ENCODE results near the gene HDAC4. TPM values are rescaled to one million over a fixed set of nuclear protein-coding genes. Genes with fewer than 3 reads are reported as not detected.

Gene HDAC4
- total and polyA plus RNA-seq, 2 experiments from 2014 or later = 8.1 to 41.8 TPM

DNA sequence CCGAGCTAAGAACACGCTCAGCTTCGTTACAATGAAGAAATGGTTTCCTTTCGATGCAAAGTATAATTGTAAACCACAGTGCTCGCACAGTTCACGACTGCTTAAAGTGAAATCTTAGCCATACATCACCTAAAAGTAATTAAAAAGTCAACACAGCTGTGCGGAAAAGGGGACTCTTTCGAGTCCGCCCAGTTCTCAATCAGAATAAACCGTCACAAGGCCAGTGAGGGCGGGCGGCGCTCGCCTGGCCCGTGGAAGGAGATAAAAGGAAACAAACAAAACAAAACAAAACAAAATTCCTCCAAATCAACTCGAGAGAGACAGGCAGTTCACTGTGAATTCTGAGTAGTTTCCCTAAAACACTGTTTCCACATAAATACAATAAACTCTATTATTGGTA is 352.1 kb downstream of the HDAC4 start (continued):
- TF ChIP-seq, protein P1, sequence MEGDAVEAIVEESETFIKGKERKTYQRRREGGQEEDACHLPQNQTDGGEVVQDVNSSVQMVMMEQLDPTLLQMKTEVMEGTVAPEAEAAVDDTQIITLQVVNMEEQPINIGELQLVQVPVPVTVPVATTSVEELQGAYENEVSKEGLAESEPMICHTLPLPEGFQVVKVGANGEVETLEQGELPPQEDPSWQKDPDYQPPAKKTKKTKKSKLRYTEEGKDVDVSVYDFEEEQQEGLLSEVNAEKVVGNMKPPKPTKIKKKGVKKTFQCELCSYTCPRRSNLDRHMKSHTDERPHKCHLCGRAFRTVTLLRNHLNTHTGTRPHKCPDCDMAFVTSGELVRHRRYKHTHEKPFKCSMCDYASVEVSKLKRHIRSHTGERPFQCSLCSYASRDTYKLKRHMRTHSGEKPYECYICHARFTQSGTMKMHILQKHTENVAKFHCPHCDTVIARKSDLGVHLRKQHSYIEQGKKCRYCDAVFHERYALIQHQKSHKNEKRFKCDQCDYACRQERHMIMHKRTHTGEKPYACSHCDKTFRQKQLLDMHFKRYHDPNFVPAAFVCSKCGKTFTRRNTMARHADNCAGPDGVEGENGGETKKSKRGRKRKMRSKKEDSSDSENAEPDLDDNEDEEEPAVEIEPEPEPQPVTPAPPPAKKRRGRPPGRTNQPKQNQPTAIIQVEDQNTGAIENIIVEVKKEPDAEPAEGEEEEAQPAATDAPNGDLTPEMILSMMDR (conservative IDR thresholded peaks at IDR 0.05; ENCODE audit: low read depth in 2 of 2) = no peak

DNA sequence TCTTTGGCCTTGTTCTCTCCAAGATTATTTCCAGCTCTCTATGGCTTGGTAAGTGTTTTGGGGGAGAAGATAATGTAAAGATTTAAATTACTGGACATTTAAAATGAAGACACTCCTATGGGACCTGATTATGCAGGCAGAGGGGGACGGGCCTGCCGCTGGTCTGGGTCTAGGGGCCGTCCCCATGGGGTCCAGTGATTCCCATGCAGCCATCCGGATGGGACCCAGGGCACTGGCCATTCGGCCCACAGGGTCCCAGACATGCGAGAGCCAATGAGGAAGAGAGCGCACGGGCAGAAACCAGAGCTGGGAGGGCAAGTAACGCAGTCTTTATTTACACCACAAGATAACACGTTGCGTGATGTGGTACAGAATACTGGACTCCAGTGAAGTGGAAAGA is 353.0 kb downstream of the HDAC4 start:
- Histone ChIP-seq H3K4me2 (no peak overlapping the region), H3K4me3 (no peak overlapping the region), H3K36me3 (ENCODE audit: insufficient read depth) (no peaks in the 10 kb centered on the region), H3K27ac (ENCODE audit: low read depth) (no peak overlapping the region), H3K27me3 (ENCODE audit: insufficient read depth) (no peaks in the 10 kb centered on the region), H3K4me1 (ENCODE audit: insufficient read depth) (no peaks in the 10 kb centered on the region), H2AFZ (no peak overlapping the region), H4K20me1 (replicated peaks; ENCODE audit: insufficient read depth) (no peaks in the 10 kb centered on the region), H3K79me2 (replicated peaks; ENCODE audit: insufficient read depth) (no peaks in the 10 kb centered on the region), H3K9me2 (ENCODE audit: insufficient read depth) (no peaks in the 10 kb centered on the region), H3F3A (replicated peaks; ENCODE audit: low read depth) (no peaks in the 10 kb centered on the region)
- ATAC-seq = no peak
- no peak overlapping the region for H3K4me3 Mint-ChIP-seq
- H3K27me3 Mint-ChIP-seq (ENCODE audit: insufficient read depth, low read depth, poor library complexity) = peaks cover 5% of the 10 kb centered on the region
- H3K36me3 Mint-ChIP-seq (ENCODE audit: low read depth) = peaks cover 2% of the 10 kb centered on the region; the same call in 2 of the 3 replicates
- no peaks in the 10 kb centered on the region for H3K4me1 Mint-ChIP-seq
- H3K27ac Mint-ChIP-seq = no peak overlapping the region; the same call in 1 of the 2 replicates
- DNase-seq (ENCODE audit: low spot score) = no peak
- no peaks in the 10 kb centered on the region for H3K9me3 Mint-ChIP-seq
- TF ChIP-seq, protein P2, sequence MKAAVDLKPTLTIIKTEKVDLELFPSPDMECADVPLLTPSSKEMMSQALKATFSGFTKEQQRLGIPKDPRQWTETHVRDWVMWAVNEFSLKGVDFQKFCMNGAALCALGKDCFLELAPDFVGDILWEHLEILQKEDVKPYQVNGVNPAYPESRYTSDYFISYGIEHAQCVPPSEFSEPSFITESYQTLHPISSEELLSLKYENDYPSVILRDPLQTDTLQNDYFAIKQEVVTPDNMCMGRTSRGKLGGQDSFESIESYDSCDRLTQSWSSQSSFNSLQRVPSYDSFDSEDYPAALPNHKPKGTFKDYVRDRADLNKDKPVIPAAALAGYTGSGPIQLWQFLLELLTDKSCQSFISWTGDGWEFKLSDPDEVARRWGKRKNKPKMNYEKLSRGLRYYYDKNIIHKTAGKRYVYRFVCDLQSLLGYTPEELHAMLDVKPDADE (IDR thresholded peaks at IDR 0.05) = no peak
- TF ChIP-seq STAT1 (IDR thresholded peaks at IDR 0.05; ENCODE audit: unreplicated experiment) (no peak), ZNF331 (CRISPR knock-in tag; IDR thresholded peaks at IDR 0.05; ENCODE audit: low read depth) (no peak), POLR2AphosphoS5 (IDR thresholded peaks at IDR 0.05; ENCODE audit: low read depth) (no peak), JUNB (IDR thresholded peaks at IDR 0.05; ENCODE audit: unreplicated experiment) (no peak), CREB1 (CRISPR knock-in tag; IDR thresholded peaks at IDR 0.05; ENCODE audit: low read depth) (no peak), ZNF114 (CRISPR knock-in tag; IDR thresholded peaks at IDR 0.05) (no peak), NANOG (IDR thresholded peaks at IDR 0.05; ENCODE audit: borderline replicate concordance) (no peak), EZH2phosphoT487 (IDR thresholded peaks at IDR 0.05; ENCODE audit: unreplicated experiment) (no peak)
- TF ChIP-seq, protein P3, sequence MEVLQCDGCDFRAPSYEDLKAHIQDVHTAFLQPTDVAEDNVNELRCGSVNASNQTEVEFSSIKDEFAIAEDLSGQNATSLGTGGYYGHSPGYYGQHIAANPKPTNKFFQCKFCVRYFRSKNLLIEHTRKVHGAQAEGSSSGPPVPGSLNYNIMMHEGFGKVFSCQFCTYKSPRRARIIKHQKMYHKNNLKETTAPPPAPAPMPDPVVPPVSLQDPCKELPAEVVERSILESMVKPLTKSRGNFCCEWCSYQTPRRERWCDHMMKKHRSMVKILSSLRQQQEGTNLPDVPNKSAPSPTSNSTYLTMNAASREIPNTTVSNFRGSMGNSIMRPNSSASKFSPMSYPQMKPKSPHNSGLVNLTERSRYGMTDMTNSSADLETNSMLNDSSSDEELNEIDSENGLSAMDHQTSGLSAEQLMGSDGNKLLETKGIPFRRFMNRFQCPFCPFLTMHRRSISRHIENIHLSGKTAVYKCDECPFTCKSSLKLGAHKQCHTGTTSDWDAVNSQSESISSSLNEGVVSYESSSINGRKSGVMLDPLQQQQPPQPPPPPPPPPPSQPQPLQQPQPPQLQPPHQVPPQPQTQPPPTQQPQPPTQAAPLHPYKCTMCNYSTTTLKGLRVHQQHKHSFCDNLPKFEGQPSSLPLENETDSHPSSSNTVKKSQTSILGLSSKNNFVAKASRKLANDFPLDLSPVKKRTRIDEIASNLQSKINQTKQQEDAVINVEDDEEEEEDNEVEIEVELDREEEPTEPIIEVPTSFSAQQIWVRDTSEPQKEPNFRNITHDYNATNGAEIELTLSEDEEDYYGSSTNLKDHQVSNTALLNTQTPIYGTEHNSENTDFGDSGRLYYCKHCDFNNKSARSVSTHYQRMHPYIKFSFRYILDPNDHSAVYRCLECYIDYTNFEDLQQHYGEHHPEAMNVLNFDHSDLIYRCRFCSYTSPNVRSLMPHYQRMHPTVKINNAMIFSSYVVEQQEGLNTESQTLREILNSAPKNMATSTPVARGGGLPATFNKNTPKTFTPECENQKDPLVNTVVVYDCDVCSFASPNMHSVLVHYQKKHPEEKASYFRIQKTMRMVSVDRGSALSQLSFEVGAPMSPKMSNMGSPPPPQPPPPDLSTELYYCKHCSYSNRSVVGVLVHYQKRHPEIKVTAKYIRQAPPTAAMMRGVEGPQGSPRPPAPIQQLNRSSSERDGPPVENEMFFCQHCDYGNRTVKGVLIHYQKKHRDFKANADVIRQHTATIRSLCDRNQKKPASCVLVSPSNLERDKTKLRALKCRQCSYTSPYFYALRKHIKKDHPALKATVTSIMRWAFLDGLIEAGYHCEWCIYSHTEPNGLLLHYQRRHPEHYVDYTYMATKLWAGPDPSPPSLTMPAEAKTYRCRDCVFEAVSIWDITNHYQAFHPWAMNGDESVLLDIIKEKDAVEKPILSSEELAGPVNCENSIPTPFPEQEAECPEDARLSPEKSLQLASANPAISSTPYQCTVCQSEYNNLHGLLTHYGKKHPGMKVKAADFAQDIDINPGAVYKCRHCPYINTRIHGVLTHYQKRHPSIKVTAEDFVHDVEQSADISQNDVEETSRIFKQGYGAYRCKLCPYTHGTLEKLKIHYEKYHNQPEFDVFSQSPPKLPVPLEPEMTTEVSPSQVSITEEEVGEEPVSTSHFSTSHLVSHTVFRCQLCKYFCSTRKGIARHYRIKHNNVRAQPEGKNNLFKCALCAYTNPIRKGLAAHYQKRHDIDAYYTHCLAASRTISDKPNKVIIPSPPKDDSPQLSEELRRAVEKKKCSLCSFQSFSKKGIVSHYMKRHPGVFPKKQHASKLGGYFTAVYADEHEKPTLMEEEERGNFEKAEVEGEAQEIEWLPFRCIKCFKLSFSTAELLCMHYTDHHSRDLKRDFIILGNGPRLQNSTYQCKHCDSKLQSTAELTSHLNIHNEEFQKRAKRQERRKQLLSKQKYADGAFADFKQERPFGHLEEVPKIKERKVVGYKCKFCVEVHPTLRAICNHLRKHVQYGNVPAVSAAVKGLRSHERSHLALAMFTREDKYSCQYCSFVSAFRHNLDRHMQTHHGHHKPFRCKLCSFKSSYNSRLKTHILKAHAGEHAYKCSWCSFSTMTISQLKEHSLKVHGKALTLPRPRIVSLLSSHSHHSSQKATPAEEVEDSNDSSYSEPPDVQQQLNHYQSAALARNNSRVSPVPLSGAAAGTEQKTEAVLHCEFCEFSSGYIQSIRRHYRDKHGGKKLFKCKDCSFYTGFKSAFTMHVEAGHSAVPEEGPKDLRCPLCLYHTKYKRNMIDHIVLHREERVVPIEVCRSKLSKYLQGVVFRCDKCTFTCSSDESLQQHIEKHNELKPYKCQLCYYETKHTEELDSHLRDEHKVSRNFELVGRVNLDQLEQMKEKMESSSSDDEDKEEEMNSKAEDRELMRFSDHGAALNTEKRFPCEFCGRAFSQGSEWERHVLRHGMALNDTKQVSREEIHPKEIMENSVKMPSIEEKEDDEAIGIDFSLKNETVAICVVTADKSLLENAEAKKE (CRISPR knock-in tag; IDR thresholded peaks at IDR 0.05) = no peak
- TF ChIP-seq, protein P1 (conservative IDR thresholded peaks at IDR 0.05; ENCODE audit: low read depth in 2 of 2) = no peak

All from GM23338 (cell line).